ENCODE data around the gene BLOC1S1.

The BLOC1S1 gene

DNA sequence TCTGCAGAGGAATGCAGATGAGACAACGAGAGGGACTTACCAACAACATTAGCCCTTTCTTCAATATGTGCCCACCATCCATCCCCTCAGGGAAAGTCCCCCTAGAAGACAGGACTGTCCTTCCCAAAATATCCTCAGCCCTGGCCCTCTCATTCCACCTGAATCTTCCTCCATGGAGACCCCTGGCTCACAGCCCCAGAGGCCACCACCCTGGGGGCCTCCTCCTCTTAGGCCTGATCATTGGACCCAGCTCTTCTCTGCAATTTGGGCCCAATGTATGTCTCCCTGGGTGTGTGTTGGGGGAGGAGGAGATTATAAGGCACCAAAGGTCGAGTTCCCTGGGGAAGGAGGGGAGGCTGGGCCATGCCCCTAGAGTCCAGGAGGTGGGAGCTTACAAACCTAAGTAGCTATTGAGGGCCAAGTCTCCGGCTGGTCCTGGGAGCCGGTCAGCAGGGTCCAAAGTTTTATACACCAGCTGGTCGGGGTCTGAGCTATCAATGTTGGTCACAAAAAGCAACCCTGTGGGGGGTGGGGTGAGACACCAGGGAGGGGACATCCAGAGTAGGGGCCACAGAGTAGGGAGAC, 16.3 kb upstream of the BLOC1S1 start:
- Histone ChIP-seq H3K9ac (ENCODE audit: low read length) (no peak overlapping the region), H3K23ac (ENCODE audit: low read length) (no peak overlapping the region), H3K79me2 (ENCODE audit: control insufficient read depth, insufficient read depth, low read length) (no peaks in the 10 kb centered on the region), H4K8ac (ENCODE audit: low read depth, low read length) (no peak overlapping the region), H4K5ac (ENCODE audit: low read length) (no peak overlapping the region), H3K27me3 (ENCODE audit: insufficient read depth, low read length, poor library complexity) (no peaks in the 10 kb centered on the region), H3K36me3 (ENCODE audit: control insufficient read depth, insufficient read depth, low read length) (no peaks in the 10 kb centered on the region), H3K4me3 (ENCODE audit: low read length) (no peak overlapping the region), H3K79me1 (ENCODE audit: low read length) (peaks cover 2% of the 10 kb centered on the region), H3K4ac (ENCODE audit: low read depth, low read length) (no peak overlapping the region), H3K4me1 (ENCODE audit: control insufficient read depth, low read depth, low read length) (no peaks in the 10 kb centered on the region), H2BK5ac (ENCODE audit: low read length) (no peak overlapping the region), H2AK5ac (ENCODE audit: low read length) (no peak overlapping the region), H3K56ac (ENCODE audit: low read length) (no peak overlapping the region), H3K27ac (ENCODE audit: low read depth, low read length) (no peak overlapping the region), H2BK120ac (ENCODE audit: low read depth, low read length) (no peak overlapping the region), H3K4me2 (ENCODE audit: low read length) (no peak overlapping the region), H3K18ac (ENCODE audit: low read length) (no peak overlapping the region), H2BK15ac (replicated peaks; ENCODE audit: low read depth) (no peak overlapping the region)
- no peak for DNase-seq
- WGBS (ENCODE audit: extremely low coverage, insufficient coverage, low lambda C conversion rate), result no CpG with 5 or more reads among the region's 5 CpGs

DNA sequence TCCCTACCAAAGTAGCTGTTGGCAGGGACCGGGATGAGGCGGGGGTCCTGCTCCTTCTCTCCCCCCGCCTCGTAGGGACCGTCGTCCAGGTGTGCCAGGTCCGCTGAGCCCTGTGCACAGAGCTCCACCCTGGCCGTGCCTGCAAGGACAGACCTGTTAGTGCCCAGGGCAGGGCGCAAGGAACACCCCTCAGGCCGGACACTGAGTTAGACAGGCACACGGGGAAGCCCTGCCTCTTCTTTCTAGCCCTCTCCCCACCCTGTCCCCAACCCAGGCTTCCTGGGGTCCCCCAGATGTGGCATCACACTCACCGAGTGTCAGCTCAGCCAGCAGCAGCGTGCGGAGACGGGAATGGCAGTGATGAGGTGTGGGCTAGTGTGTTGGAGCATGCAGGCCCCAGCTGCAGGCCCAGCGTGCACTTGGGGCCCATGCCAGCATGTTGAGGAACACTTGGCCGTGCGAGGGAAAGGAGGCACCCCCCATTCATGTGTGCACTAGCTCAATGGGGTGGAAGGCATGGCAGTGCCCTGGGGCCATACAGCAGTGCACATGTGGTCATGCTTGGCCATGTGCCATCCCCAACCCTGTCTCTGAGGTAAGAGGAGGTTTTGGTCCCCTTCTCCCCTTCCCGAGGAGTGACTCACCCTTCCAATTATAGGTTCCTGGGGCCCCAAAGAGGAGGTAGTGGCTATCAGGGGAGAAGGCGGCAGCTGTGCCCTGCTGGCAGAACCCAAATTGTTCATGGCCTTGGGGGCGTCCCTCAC, 15.4 kb upstream of the BLOC1S1 start:
- Histone ChIP-seq H3K4me3 (ENCODE audit: low read length) (no peak overlapping the region), H3K4me2 (ENCODE audit: low read length) (no peak overlapping the region), H2BK120ac (ENCODE audit: low read depth, low read length) (no peak overlapping the region), H3K27ac (ENCODE audit: low read depth, low read length) (no peak overlapping the region), H3K27me3 (ENCODE audit: insufficient read depth, low read length, poor library complexity) (no peaks in the 10 kb centered on the region), H3K9ac (ENCODE audit: low read length) (no peak overlapping the region), H3K79me1 (ENCODE audit: low read length) (peaks cover 2% of the 10 kb centered on the region), H3K56ac (ENCODE audit: low read length) (no peak overlapping the region), H2BK15ac (replicated peaks; ENCODE audit: low read depth) (no peak overlapping the region), H3K4ac (ENCODE audit: low read depth, low read length) (no peak overlapping the region), H3K18ac (ENCODE audit: low read length) (no peak overlapping the region), H3K36me3 (ENCODE audit: control insufficient read depth, insufficient read depth, low read length) (no peaks in the 10 kb centered on the region), H2AK5ac (ENCODE audit: low read length) (no peak overlapping the region), H3K79me2 (ENCODE audit: control insufficient read depth, insufficient read depth, low read length) (no peaks in the 10 kb centered on the region), H4K8ac (ENCODE audit: low read depth, low read length) (no peak overlapping the region), H3K23ac (ENCODE audit: low read length) (no peak overlapping the region), H2BK5ac (ENCODE audit: low read length) (no peak overlapping the region), H4K5ac (ENCODE audit: low read length) (no peak overlapping the region), H3K4me1 (ENCODE audit: control insufficient read depth, low read depth, low read length) (no peaks in the 10 kb centered on the region)
- WGBS (ENCODE audit: extremely low coverage, insufficient coverage, low lambda C conversion rate), result no CpG with 5 or more reads among the region's 21 CpGs
- DNase-seq, result no peak

DNA sequence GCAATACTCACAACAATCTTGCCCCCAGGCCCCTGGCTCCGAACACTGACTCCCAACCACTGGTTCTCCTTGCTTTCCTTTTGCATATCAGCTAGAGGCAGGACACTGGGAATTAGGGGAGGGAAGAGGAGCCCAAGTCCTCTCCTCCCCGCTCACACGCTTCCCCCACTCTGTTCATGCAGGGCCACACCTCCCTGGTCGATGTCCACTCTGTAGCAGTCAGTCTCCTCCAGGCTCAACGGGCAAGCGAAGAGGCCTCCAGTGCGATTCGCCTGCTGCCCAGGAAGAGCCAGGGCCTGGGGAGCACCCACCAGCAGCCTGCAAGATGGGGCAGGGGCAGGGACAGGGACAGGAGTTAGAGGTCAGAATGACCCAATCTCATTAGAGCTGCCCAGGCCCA, 13.0 kb upstream of the BLOC1S1 start:
- no peaks in the 10 kb centered on the region for H3K36me3 ChIP-seq (ENCODE audit: control insufficient read depth, insufficient read depth, low read length)
- no peak overlapping the region for H3K18ac ChIP-seq (ENCODE audit: low read length)
- DNase-seq, result no peak
- no peak overlapping the region for H3K4ac ChIP-seq (ENCODE audit: low read depth, low read length)
- peaks cover 1% of the 10 kb centered on the region for H3K4me1 ChIP-seq (ENCODE audit: control insufficient read depth, low read depth, low read length)
- H4K5ac ChIP-seq (ENCODE audit: low read length), result no peak overlapping the region
- H3K23ac ChIP-seq (ENCODE audit: low read length), result no peak overlapping the region
- no peak overlapping the region for H3K56ac ChIP-seq (ENCODE audit: low read length)
- H3K4me2 ChIP-seq (ENCODE audit: low read length), result no peak overlapping the region
- peaks cover 2% of the 10 kb centered on the region for H3K79me1 ChIP-seq (ENCODE audit: low read length)
- no peak overlapping the region for H2BK120ac ChIP-seq (ENCODE audit: low read depth, low read length)
- H3K27me3 ChIP-seq (ENCODE audit: insufficient read depth, low read length, poor library complexity), result no peaks in the 10 kb centered on the region
- no peak overlapping the region for H2BK5ac ChIP-seq (ENCODE audit: low read length)
- H3K4me3 ChIP-seq (ENCODE audit: low read length), result no peak overlapping the region
- H2BK15ac ChIP-seq (replicated peaks; ENCODE audit: low read depth), result no peak overlapping the region
- H3K79me2 ChIP-seq (ENCODE audit: control insufficient read depth, insufficient read depth, low read length), result no peaks in the 10 kb centered on the region
- no peak overlapping the region for H2AK5ac ChIP-seq (ENCODE audit: low read length)
- no peak overlapping the region for H4K8ac ChIP-seq (ENCODE audit: low read depth, low read length)
- no peak overlapping the region for H3K9ac ChIP-seq (ENCODE audit: low read length)
- no CpG with 5 or more reads among the region's 8 CpGs for WGBS (ENCODE audit: extremely low coverage, insufficient coverage, low lambda C conversion rate)
- no peak overlapping the region for H3K27ac ChIP-seq (ENCODE audit: low read depth, low read length)

DNA sequence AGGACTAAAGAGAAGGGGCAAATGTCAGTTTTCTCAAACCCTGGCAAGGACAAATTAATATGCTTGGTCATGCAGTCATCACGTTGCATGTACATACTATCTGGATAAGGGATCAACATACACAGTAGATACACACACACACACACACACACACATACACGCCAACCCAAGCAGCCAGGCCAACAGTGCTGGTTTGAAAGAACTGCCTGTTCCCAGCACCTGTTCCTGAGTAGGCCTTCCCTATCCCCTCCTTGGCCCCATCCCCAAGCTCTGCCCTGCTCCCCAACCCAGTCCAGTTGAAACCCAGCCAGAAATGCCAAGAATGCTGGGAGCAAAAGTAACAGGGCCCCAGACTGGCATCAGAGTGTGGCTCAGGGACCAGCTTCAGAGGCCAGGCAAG, 12.6 kb upstream of the BLOC1S1 start:
- H3K4ac ChIP-seq (ENCODE audit: low read depth, low read length), result no peak overlapping the region
- H3K56ac ChIP-seq (ENCODE audit: low read length), result no peak overlapping the region
- DNase-seq, result no peak
- H4K5ac ChIP-seq (ENCODE audit: low read length), result no peak overlapping the region
- H3K27me3 ChIP-seq (ENCODE audit: insufficient read depth, low read length, poor library complexity), result no peaks in the 10 kb centered on the region
- H3K27ac ChIP-seq (ENCODE audit: low read depth, low read length), result no peak overlapping the region
- no peak overlapping the region for H2BK5ac ChIP-seq (ENCODE audit: low read length)
- no peak overlapping the region for H3K4me2 ChIP-seq (ENCODE audit: low read length)
- H3K79me1 ChIP-seq (ENCODE audit: low read length), result peaks cover 2% of the 10 kb centered on the region
- H3K23ac ChIP-seq (ENCODE audit: low read length), result no peak overlapping the region
- no peak overlapping the region for H2BK15ac ChIP-seq (replicated peaks; ENCODE audit: low read depth)
- H3K36me3 ChIP-seq (ENCODE audit: control insufficient read depth, insufficient read depth, low read length), result no peaks in the 10 kb centered on the region
- no peak overlapping the region for H3K18ac ChIP-seq (ENCODE audit: low read length)
- H3K4me1 ChIP-seq (ENCODE audit: control insufficient read depth, low read depth, low read length), result peaks cover 1% of the 10 kb centered on the region
- no peak overlapping the region for H3K9ac ChIP-seq (ENCODE audit: low read length)
- no CpG with 5 or more reads among the region's 2 CpGs for WGBS (ENCODE audit: extremely low coverage, insufficient coverage, low lambda C conversion rate)
- no peaks in the 10 kb centered on the region for H3K79me2 ChIP-seq (ENCODE audit: control insufficient read depth, insufficient read depth, low read length)
- H4K8ac ChIP-seq (ENCODE audit: low read depth, low read length), result no peak overlapping the region
- H2AK5ac ChIP-seq (ENCODE audit: low read length), result no peak overlapping the region
- no peak overlapping the region for H3K4me3 ChIP-seq (ENCODE audit: low read length)
- no peak overlapping the region for H2BK120ac ChIP-seq (ENCODE audit: low read depth, low read length)

DNA sequence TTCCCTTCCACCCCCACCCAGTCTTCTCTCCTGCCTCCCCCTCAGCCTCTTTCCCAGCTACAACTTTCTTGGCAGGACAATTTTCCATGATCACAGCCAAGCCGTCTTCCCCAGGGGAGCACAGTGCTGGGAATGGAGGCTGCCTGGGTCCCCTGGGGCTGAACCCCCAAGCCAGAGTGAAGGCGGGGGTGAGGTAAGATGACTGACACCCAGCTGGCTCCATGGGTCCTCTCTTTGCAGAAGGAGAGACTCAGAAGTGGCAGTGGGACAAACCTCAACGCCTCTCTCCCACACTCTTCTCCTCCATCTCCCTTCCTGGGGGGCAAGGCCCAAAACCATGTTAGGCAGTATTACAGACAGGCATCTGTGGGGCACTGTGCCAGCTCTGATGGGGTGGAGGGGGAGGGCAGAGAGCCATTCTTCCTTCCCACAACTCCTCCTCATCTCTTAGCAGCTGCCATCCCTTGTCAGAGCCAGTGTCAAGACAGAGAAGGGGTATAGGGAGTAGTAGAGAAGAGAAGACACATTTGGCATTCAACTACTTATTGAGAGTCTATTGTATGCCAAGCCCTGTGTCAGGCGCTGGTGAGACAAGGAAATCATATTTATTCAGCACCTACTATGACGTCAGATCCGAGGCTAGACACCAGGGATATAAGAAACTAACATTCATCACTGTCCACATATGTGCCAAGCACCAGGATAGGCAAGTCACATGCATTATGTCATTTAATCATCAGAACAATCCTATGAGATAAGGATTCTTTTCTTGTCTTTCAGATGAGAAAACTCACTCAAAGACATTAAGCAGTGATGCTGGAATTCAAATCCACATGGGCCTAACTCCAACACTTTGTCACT, 11.7 kb upstream of the BLOC1S1 start:
- no peak overlapping the region for H2BK15ac ChIP-seq (replicated peaks; ENCODE audit: low read depth)
- no peak overlapping the region for H3K4ac ChIP-seq (ENCODE audit: low read depth, low read length)
- no peak overlapping the region for H3K4me2 ChIP-seq (ENCODE audit: low read length)
- no peaks in the 10 kb centered on the region for H3K27me3 ChIP-seq (ENCODE audit: insufficient read depth, low read length, poor library complexity)
- no peaks in the 10 kb centered on the region for H3K36me3 ChIP-seq (ENCODE audit: control insufficient read depth, insufficient read depth, low read length)
- H3K79me1 ChIP-seq (ENCODE audit: low read length), result peaks cover 2% of the 10 kb centered on the region
- no peak overlapping the region for H3K4me3 ChIP-seq (ENCODE audit: low read length)
- no peak overlapping the region for H3K56ac ChIP-seq (ENCODE audit: low read length)
- no peak overlapping the region for H4K5ac ChIP-seq (ENCODE audit: low read length)
- no CpG with 5 or more reads among the region's 6 CpGs for WGBS (ENCODE audit: extremely low coverage, insufficient coverage, low lambda C conversion rate)
- no peaks in the 10 kb centered on the region for H3K79me2 ChIP-seq (ENCODE audit: control insufficient read depth, insufficient read depth, low read length)
- H4K8ac ChIP-seq (ENCODE audit: low read depth, low read length), result no peak overlapping the region
- no peak overlapping the region for H3K27ac ChIP-seq (ENCODE audit: low read depth, low read length)
- H3K23ac ChIP-seq (ENCODE audit: low read length), result no peak overlapping the region
- H3K4me1 ChIP-seq (ENCODE audit: control insufficient read depth, low read depth, low read length), result peaks cover 4% of the 10 kb centered on the region
- DNase-seq, result no peak
- H2BK120ac ChIP-seq (ENCODE audit: low read depth, low read length), result no peak overlapping the region
- no peak overlapping the region for H3K9ac ChIP-seq (ENCODE audit: low read length)
- H2BK5ac ChIP-seq (ENCODE audit: low read length), result no peak overlapping the region
- H2AK5ac ChIP-seq (ENCODE audit: low read length), result no peak overlapping the region
- no peak overlapping the region for H3K18ac ChIP-seq (ENCODE audit: low read length)
